Posterior vena cava (tissue), 2 donors: Measurements from ENCODE around the gene MED23. TPM values are rescaled to one million over a fixed set of nuclear protein-coding genes. Genes with fewer than 3 reads are reported as not detected.

Experiments
- DNase-seq: peaks from one replicate; pipeline ENCODE4 v3.0.0-alpha.2; 2020; ENCODE audit warnings: low spot score
- intact Hi-C, 2 donors: fragments of 100-400 bp; cut with DNase I; formaldehyde crosslinking; loops; one replicate each; pipeline versions ENCODE4 v1.14.1 to v1.14.2; 2022 to 2023
- long read RNA-seq, 2 donors: library from polyadenylated mRNA; unstranded; transcript quantifications; one replicate each; pipeline ENCODE4 v2.0.0, GENCODE V29; 2020 to 2021
- total RNA-seq, 2 donors: library from RNA; stranded (reverse); fragmentation: NEBNext Ultra II Directional; extraction: Animal tissue kit (Norgen Biotek cat#: 25700); gene quantifications; one replicate each; pipeline ENCODE4 v1.2.1, GENCODE V29; 2021
- donor health status: DM: yes; HTN: yes; CAD: no.
- donor health status: DM: yes; HTN: yes; CAD: no.

MED23 gene, protein sequence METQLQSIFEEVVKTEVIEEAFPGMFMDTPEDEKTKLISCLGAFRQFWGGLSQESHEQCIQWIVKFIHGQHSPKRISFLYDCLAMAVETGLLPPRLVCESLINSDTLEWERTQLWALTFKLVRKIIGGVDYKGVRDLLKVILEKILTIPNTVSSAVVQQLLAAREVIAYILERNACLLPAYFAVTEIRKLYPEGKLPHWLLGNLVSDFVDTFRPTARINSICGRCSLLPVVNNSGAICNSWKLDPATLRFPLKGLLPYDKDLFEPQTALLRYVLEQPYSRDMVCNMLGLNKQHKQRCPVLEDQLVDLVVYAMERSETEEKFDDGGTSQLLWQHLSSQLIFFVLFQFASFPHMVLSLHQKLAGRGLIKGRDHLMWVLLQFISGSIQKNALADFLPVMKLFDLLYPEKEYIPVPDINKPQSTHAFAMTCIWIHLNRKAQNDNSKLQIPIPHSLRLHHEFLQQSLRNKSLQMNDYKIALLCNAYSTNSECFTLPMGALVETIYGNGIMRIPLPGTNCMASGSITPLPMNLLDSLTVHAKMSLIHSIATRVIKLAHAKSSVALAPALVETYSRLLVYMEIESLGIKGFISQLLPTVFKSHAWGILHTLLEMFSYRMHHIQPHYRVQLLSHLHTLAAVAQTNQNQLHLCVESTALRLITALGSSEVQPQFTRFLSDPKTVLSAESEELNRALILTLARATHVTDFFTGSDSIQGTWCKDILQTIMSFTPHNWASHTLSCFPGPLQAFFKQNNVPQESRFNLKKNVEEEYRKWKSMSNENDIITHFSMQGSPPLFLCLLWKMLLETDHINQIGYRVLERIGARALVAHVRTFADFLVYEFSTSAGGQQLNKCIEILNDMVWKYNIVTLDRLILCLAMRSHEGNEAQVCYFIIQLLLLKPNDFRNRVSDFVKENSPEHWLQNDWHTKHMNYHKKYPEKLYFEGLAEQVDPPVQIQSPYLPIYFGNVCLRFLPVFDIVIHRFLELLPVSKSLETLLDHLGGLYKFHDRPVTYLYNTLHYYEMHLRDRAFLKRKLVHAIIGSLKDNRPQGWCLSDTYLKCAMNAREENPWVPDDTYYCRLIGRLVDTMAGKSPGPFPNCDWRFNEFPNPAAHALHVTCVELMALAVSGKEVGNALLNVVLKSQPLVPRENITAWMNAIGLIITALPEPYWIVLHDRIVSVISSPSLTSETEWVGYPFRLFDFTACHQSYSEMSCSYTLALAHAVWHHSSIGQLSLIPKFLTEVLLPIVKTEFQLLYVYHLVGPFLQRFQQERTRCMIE (N-terminal part only)
- 10 to 100 TPM; 19.0 to 22.2 TPM for total RNA-seq
- long read RNA-seq, donor 1, full-length matches to known transcripts = 1 of 5 reads
- long read RNA-seq, donor 1, partial matches to known transcripts = 2 of 5 reads
- long read RNA-seq, donor 1, other reads (novel, unspliced or antisense) = 2 of 5 reads
- long read RNA-seq, donor 2, partial matches to known transcripts = 3 of 3 reads
- long read RNA-seq, donor 2, other reads (novel, unspliced or antisense) = 0 of 3 reads

DNA sequence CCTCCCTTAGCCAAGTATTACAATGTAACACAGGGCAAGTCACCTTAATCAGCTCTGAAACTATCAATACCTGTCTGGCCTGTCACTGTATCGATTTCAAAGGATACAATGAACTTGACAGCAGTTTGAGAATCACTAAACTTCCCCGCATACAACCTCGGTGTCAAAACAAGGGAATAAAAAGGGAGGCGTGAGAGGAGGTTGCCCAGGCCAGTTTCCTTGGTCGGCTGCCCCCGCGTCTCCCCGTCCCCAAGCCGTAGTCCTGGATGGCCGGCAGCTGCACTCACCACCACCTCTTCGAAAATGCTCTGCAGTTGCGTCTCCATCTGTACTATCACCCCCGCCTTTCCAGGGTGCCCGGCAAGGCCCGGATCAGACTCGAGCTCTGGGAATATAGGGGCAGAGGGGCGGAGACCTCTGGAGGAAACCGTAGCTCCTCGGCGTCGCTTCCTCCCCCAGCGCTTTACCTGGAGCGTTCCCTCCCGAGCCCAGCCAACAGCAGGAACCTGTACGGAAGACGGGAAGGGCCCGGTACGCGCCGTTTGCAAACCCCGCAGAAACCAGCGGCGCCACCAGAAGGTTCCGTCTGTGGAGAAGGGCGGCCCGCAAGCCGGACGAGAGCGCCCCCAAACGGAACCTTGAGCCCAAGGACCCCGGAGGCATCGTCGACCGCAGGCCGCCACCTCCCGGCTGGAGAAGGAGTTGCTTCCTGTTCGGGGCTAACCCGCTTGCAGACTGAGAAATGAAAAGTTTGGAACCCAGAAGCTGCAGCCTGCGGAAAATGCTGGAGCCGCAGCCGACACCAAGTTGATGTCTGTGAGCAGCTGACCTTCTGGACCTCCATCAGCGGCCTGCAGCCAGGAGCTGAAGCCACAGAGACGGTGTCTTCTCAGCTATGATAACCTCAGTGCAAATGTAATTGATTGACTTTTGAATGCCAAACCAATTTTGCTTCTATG is at the start of gene MED23:
Gene MED23, minus strand, starts transcription at position 519 of the 959 bp plus-strand sequence. Its CDS starts 193 bp downstream, at position 326.
- DNase-seq = peak; percentile 99
- intact Hi-C loops = no loop called here

DNA sequence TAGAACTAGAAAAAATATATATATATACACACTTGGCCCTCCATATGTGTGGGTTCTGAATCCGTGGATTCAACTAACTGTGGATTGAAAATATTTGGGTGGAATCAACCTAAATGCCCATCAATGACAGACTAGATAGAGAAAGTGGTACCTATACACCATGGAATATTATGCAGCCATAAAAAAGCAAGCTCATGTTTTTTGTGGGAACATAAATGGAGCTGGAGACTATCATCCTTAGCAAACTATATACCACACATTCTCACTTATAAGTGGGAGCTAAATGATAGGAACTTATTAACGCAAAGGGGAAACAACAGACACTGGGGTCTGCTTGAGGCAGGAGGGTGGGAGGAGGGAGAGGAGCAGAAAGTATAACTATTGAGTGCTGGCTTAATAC is 45.1 kb upstream of the MED23 start:
- intact Hi-C loops = no loop called here
- no peak for DNase-seq

DNA sequence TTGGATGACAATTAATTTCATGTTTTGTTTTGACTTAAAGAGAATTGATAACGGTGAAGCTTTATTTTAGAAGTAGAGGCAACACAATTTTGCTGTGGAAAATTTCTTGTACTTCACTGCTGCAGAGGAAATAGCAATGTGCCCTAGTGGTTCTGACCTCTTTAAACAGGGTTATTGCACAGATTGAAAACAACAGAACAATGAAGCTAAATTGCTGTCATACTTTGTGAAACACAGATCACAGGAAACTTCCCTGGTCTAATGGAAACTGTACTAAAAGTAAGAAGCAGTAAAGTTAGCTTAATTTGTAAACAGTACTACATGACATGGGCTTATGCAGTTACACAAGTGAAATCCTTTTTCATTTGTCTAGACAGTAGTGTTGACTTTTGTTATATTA is 41.8 kb upstream of the MED23 start:
- intact Hi-C loops = no loop called here
- no peak for DNase-seq

DNA sequence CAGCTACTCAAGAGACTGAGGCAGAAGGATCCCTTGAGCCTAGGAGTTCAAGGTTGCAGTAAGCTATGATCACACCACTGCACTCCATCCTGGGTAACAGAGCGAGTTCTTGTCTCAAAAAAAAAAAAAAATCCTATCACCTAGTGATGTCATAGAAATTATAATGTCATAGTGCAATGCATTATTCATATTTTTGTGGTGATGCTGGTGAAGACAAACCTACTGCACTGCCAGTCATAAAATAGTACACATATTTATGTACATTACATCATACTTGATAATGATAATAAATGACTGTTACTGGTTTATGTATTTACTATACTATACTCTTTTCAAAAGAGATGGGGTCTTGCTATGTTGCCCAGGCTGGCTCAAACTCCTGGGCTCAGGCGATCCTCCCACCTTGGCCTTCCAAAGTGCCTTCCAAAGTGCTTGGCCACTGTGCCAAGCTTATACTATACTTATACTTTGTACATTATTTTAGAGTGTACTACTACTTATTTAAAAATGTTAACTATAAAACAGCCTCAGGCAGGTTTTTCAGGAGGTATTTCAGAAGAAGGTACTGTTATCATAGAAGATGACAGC is 35.6 kb upstream of the MED23 start:
- intact Hi-C loops = no loop called here
- DNase-seq = no peak

DNA sequence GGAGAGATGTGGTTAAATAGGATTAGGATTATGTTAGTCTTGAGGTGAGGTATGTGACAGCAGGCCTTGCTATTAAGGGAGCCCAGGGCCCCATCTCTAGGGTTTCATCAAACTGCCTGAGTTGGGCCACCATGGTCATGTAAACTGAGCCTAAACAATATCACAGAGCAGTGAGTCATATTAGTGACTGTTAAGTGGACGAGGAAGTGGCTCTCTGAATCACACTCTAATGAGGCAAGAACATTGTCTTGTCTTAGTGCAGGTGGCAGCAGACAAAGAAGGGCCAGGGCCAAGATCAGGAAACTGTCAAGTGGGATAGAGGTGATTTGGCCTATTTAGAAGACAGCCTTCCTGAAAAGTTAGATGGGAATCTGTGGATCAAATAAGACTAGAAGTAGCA is 32.2 kb upstream of the MED23 start:
- intact Hi-C loops = no loop called here
- no peak for DNase-seq

DNA sequence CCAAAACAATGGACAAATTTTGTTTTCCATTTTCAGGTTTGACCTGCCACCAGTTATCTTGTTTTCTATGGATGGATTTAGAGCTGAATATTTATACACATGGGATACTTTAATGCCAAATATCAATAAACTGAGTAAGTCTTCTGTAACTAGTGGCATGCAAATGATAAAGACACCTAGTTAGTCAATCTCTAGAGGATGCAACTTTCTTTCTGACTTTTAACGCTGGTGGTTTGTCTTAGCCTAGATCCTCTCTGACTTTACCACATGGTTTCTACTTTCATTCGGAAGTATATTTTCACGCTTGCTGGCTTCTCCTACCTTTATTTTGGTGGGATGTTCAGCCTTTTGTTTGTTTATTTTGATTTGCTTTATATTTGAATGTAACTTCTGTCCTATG is 30.2 kb upstream of the MED23 start:
- intact Hi-C loops = no loop called here
- no peak for DNase-seq

DNA sequence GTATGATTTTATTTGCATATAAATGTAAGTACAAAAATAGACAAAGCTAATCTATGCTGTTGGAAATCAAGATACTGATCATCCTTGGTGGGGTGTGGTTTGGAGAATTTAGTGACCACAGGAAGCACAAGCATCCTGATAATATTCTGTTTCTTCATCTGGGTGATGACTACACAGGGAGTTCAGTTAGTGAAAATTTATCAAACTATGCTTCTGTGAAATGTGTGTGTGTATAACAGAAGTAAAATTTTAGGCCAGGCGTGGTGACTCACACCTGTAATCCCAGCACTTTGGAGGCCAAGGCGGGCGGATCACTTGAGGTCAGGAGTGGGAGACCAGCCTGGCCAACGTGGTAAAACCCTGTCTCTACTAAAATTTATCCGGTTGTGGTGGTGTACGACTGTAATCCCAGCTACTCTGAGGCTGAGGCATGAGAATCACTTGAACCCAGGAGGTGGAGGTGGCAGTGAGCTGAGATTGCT is 29.6 kb upstream of the MED23 start:
- DNase-seq = no peak
- intact Hi-C loops = no loop called here

DNA sequence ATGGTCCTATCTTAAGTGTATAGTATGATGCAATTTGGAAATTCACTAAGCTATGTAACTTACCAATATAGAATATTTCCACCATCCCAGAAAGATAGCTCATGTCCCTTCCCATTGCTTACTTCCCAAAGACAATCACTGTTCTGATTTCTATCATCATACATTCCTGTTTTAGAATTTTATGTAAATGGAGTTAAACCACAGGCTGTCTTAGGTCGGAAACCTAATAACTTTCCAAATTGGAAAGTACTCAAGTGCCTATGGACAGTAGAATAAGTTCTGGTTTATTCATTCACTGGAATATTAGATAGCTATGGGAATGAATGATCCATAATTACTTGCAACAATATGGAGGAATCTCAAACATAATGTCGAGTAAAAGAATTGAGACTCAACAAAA is 29.2 kb upstream of the MED23 start:
- DNase-seq = no peak
- intact Hi-C loops = no loop called here

DNA sequence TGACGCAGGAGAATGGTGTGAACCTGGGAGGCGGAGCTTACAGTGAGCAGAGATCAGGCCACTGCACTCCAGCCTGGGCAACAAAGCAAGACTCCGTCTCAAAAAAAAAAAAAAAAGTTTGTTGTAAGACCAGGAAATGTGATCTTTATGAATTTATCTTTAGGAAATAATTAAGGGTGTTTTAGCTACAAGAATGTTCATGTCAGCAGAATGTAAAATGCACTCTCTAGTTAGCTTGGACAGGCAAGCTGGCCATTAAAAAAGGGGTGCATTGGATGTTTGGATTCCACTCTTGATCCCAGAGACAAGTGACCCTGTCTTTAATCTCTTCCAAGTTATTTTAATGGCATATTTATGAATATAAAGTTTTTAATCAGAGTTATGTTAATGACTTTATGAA is 28.6 kb upstream of the MED23 start:
- no peak for DNase-seq
- intact Hi-C loops = no loop called here

DNA sequence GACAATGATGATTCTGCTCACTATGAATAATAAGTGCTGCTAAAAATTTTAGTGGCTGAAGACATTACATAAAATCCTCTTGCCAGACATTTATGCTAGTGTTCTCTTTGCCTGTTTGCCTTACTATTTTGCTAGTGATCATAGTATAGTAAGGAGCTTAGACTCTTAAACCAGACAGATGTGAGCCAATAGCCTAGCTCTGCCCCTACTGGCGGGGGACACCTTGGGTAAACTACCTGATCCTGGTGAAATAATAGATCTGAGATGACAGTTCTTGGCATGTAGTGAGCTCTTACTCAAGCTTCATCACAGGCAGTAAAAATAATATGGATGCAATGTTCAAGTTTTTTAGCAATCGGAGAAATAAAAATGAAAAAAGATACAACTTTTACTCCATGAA is 27.9 kb upstream of the MED23 start:
- intact Hi-C loops = no loop called here
- DNase-seq = no peak

DNA sequence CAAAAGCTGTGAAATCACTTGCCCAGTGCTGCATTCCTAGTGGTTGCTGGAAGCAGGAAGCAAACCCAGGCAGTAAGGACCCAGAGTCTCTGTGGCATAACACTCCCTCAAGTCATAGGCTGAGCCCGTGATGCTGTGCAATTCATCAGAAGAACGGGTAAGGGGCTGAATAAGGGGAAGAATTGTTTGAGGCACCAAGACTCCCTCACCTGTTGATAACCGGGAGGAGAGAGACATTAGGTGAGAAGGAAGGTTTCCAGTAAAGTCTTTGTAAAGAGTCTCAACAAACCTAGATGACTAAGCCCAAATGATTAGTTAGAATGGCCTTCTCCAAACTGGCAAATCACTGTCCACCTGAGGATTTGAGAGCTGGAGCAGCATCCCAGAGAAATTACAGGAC is 27.3 kb upstream of the MED23 start:
- intact Hi-C loops = no loop called here
- no peak for DNase-seq

DNA sequence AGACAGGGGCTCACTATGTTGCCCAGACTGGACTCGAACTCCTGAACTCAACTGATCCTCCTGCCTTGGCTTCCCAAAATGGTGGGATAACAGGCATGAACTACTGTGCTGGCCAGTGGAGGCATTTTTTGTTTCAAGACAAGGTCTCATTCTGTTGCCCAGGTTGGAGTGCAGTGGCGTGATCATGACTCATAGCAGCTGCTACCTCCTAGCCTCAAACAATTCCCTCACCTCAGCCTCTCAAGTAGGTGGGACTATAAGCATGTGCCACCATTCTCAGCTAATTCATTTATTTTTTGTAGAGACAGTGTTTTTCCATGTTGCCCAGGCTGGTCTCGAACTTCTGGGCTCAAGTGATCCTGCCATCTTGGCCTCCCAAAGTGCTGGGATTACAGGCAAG is 26.3 kb upstream of the MED23 start:
- intact Hi-C loops = no loop called here
- DNase-seq = no peak

DNA sequence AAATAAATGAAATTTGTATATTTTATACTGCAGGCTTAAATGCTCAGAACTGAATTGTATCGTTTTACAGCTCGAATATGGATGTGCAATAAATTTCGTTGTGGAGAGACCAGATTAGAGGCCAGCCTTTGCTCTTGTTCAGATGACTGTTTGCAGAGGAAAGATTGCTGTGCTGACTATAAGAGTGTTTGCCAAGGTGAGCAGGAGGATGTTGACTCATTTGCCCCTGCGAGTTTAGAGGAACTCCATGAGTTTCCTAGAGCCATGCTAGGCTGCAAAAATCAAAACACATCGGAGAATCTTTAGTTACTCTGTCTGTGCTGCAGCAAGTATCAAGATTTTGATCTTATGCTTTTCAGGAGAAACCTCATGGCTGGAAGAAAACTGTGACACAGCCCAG is 24.4 kb upstream of the MED23 start:
- intact Hi-C loops = no loop called here
- DNase-seq = no peak

DNA sequence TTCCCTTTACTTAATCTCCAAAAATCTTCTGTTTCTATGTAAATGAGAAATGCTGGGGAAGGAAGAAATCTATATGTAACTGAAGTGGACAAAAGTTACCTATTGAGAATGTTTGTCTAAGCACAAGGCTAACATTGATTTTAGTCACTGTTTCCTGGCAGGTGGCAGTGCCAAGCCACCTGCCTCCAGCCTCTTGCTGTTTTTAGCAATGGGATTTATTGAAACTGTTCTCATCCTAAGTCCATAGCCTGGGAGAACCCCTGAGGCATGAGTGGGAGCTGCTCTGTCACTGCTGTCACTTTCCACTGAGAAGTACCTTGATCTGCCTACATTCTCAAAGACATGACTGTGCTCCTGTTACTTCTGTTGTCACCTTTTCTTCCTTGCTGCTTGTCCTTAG is 23.7 kb upstream of the MED23 start:
- DNase-seq = no peak
- intact Hi-C loops = no loop called here

DNA sequence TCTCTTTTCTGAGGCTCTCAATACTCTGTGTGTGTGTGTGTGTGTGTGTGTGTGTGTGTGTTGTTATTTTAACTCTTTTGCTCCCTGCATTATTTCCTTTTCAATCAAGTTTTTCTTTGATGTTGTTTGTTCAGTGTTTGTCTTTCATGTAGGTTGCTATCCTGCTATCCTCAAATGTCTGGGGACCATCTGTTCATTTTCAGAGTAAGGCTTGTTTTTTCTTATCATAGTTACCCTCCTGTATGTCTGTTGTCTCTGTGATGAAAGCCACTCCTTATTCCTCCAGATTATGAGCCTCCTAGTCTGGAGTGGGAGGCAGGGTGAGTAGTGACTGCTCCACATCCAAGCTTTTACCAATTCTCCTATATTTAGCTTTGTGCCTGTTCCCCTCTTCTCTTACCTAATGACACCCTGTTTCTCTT is 18.2 kb upstream of the MED23 start:
- no peak for DNase-seq
- intact Hi-C loops = no loop called here

DNA sequence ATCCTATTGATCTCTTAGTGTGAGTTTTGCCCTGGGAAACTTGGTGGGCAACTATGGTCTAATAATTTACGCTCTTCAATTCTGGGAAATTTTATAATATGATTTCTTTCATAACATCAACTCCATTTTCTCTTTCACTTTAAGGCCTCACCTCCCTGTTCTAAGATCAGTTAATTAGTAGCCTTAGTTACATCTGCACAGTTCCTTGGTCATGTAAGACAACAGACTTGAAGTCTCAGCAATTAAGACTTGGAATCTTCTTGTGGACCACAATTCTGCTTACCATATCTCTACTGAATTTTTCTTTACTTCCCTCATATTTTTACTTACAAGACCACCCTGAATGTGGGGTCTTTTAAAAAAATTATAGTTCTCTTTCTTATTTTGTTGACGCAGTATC is 17.8 kb upstream of the MED23 start:
- DNase-seq = no peak
- intact Hi-C loops = no loop called here

DNA sequence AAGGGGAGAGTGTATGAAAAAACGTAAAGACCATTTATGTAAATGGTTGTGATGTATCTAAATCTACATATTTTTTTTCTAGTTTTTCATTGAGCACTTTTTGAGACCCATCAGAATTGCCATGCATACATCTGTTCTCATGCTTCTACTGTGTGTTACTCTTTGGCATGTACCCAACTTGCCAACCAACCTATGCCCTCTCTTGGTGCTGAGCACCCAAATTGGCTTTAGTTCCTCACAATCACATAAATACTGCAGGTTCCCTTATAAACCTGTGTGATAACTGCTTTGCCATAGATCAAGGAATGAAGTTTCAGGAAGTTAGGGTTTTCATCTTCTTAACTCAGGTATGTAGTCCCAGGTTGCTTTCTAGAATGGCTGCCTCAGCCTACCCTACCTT is 16.9 kb upstream of the MED23 start:
- DNase-seq = no peak
- intact Hi-C loops = no loop called here
